ENCODE data around the gene NUMBL. TPM values are rescaled to one million over a fixed set of nuclear protein-coding genes. Genes with fewer than 3 reads are reported as not detected.
A peak's percentile ranks its signal among the peaks of the same experiment; 100 is the strongest.

The NUMBL gene
- total and polyA plus RNA-seq, 4 experiments from 2014 or later, result 0.35 to 20.2 (median 8.7) TPM

DNA sequence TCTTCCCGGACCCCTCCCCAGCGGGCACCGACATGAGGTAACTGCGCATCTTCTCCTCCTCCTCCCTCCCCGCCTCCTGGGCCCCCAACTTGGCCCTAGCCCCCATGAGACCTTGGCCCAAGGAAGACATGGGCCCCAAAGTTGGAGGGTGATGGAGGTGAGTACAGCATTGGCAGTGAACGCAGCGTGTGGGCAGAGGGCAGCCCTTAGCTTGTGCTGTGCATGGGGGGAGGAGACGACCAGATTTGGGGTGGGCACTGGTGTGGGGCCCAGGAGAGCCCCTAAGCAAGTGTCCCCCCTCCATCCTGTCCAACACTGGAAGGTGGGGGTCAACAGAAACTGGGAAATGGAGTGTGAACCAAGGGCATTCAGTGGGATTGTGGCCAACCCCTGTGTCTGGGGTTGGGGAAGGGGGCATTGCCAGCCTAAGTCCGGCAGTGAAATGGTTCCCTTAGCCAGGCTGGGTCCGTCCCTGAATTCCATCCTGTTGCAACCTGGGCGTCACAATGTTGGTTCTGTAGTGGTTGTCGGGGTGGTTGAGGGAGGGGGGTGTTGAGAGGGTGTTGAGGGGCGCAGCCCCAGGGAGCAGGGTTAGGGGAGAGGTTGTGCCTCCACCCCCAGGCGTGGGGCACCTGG, 23.5 kb downstream of the NUMBL start:
- Mint-ChIP-seq H3K27me3 (no peaks in the 10 kb centered on the region), H3K36me3 (peaks cover 23 to 30% of the 10 kb centered on the region in 2 donors), H3K4me3 (no peak overlapping the region), H3K27ac (peak overlapping the region in 4 of 7 donors; percentile 24 to 73 (median 54)), H3K9me3 (peaks cover 0 to 5% (median 0%) of the 10 kb centered on the region in 8 donors), H3K4me1 (peaks cover 4 to 14% (median 6%) of the 10 kb centered on the region in 4 donors)
- intact Hi-C loops (cut with micrococcal nuclease), result no loop called here
- Histone ChIP-seq H3K9me3 (ENCODE audit: control insufficient read depth in 1 of 2, low read length in 2 of 2) (no peaks in the 10 kb centered on the region), H3K27ac (ENCODE audit: low read depth, low read length) (no peak overlapping the region), H3K4me3 (ENCODE audit: low read length in 2 of 2) (no peak overlapping the region), H3K36me3 (ENCODE audit: insufficient read depth, low read length) (peaks cover 3% of the 10 kb centered on the region), H3K27me3 (ENCODE audit: insufficient read depth, low read length) (no peaks in the 10 kb centered on the region), H3K4me1 (ENCODE audit: insufficient read depth, low read length) (peaks cover 16% of the 10 kb centered on the region)
- POLR2A ChIA-PET (ENCODE audit: partially characterized antibody), result no interaction called here
- no peak for DNase-seq
- CTCF ChIA-PET (ENCODE audit: partially characterized antibody), result no interaction called here

DNA sequence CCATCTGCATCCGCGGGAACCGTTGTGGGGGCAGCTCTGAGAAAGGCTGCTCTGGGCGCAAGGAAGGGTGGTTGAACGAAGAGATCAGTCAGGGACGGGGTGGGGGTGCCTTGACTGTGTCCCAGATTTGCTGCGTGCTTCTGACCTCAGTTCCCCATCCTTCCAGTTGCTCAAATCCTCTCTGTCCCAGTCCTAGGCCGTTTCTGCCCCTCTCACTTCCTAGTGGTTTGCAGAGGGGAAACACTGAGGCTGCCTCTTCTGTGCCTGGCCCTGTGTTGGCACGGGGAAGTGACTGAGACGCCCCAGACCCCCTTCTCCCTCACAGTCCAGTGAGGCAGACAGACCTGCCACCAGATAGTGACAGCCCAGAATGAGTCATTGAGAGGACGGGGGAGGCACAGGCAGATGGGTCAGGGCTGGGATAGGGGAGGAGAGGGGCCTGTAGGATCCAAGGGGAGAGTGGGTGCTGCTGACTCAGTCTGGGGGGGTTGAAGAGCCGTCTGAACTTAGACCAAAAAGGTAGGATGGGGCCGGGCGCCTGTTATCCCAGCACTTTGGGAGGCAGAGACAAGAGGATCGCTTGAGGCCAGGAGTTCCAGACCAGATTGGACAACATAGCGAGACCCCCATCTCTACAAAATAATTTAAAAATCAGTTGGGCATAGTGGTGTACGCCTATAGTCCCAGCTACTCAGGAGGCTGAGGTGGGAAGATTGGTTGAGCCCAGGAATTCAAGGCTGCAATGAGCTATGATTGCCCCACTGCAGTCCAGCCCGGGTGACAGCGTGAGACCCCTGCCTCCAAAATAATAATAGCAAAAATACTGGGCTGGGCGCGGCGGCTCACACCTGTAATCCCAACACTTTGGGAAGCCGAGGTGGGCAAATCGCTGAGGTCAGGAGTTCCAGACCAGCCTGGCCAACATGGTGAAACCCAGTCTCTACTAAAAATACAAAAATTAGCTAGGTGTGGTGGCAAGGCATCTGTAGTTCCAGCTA, 26.5 kb downstream of the NUMBL start:
- Histone ChIP-seq H3K4me3 (ENCODE audit: low read length in 2 of 2) (peak overlapping the region; percentile 52 to 75), H3K9me3 (ENCODE audit: control insufficient read depth in 1 of 2, low read length in 2 of 2) (no peaks in the 10 kb centered on the region), H3K4me1 (ENCODE audit: insufficient read depth, low read length) (peaks cover 16% of the 10 kb centered on the region), H3K27ac (ENCODE audit: low read depth, low read length) (peak overlapping the region; percentile 49), H3K27me3 (ENCODE audit: insufficient read depth, low read length) (no peaks in the 10 kb centered on the region), H3K36me3 (ENCODE audit: insufficient read depth, low read length) (no peaks in the 10 kb centered on the region)
- Mint-ChIP-seq H3K27ac (peak overlapping the region; percentile 74 to 95 (median 90)), H3K9me3 (peaks cover 0 to under 1% (median 0%) of the 10 kb centered on the region in 8 donors), H3K36me3 (peaks cover 3 to 11% of the 10 kb centered on the region in 2 donors), H3K4me1 (peaks cover 4 to 14% (median 6%) of the 10 kb centered on the region in 4 donors), H3K4me3 (peak overlapping the region; percentile 81 to 90 (median 86)), H3K27me3 (no peaks in the 10 kb centered on the region)
- POLR2A ChIA-PET (ENCODE audit: partially characterized antibody), result interaction anchor here (0.6 to 3.0 kb wide), 32 partner anchors 20 to 775 kb away, joined by 3 to 34 read pairs (median 4); partner anchors contain the start of genes ACTMAP, COQ8B, DMAC2 and EGLN2
- DNase-seq, result peak in 2 of 5 donors; percentile 3 to 48
- intact Hi-C loops (cut with micrococcal nuclease), result loop anchor here (1.0 to 5.0 kb wide), 7 partner anchors 52 to 645 kb away; partner anchors contain the start of genes COQ8B, HNRNPUL1, RAB4B and SNRPA
- CTCF ChIA-PET (ENCODE audit: partially characterized antibody), result interaction anchor here (0.7 to 6.9 kb wide), 21 partner anchors 10 to 484 kb away, joined by 3 to 89 read pairs (median 6); partner anchors contain the start of genes ACTMAP, COQ8B, EGLN2 and ITPKC

DNA sequence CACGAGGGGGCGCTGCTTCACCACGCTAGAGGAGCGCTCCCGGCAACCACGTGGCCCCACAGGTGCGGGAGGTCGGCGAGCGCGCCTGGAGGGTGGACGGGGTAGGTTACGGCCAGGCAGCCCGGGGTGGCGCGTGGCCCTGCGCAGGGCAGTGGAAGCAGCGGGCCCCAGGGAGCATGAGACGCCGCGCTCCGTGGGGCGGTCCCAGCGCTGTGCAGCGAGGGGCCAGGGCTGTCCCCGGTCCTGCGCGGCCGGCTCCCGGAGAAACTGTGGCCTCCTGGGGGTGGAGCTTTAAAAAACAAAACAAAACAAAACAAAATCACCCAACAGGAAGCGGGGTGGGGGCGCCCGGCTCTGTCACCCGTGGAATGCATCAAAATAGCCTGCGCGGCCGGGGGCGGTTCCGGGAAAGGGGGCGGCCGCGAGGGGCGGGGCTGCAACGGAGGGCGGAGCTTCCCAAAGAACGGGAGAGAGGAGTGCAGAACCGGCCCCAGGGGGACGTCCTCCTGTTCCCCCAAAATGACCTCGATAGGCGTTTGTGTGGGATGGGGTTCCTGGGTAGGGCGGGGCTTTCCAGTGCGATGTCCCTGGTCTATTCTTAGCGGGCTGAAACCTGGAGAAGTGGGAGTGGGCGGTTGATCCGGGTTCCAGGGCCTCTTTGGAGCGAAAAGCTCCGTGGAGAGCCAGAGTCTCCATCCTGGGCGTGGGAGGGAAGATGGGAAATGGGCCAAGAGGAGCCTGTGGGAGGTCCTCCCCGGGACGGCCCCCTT, 27.3 kb downstream of the NUMBL start:
- Histone ChIP-seq H3K4me1 (ENCODE audit: insufficient read depth, low read length) (peaks cover 16% of the 10 kb centered on the region), H3K27ac (ENCODE audit: low read depth, low read length) (peak overlapping the region; percentile 49), H3K27me3 (ENCODE audit: insufficient read depth, low read length) (no peaks in the 10 kb centered on the region), H3K4me3 (ENCODE audit: low read length in 2 of 2) (peak overlapping the region; percentile 52 to 75), H3K9me3 (ENCODE audit: control insufficient read depth in 1 of 2, low read length in 2 of 2) (no peaks in the 10 kb centered on the region), H3K36me3 (ENCODE audit: insufficient read depth, low read length) (no peaks in the 10 kb centered on the region)
- Mint-ChIP-seq H3K4me3 (peak overlapping the region; percentile 82 to 90 (median 86)), H3K9me3 (no peaks in the 10 kb centered on the region), H3K27ac (peak overlapping the region; percentile 74 to 95 (median 90)), H3K27me3 (no peaks in the 10 kb centered on the region), H3K4me1 (peaks cover 4 to 14% (median 6%) of the 10 kb centered on the region in 4 donors), H3K36me3 (peaks cover 0 to 2% of the 10 kb centered on the region in 2 donors)
- ChIA-PET POLR2A (ENCODE audit: partially characterized antibody) (interaction anchor here (0.6 to 3.0 kb wide), 36 partner anchors 21 to 776 kb away, joined by 3 to 34 read pairs (median 4); partner anchors contain the start of genes ACTMAP, COQ8B, DMAC2 and EGLN2), CTCF (ENCODE audit: partially characterized antibody) (interaction anchor here (0.7 to 6.9 kb wide), 20 partner anchors 11 to 485 kb away, joined by 3 to 89 read pairs (median 6); partner anchors contain the start of genes ACTMAP, COQ8B, EGLN2 and ITPKC)
- DNase-seq, result peak; percentile 87 to 94 (median 91)
- intact Hi-C loops (cut with micrococcal nuclease), result loop anchor here (1.0 to 5.0 kb wide), 9 partner anchors 53 to 646 kb away; partner anchors contain the start of genes COQ8B, HNRNPUL1, RAB4B and SNRPA

DNA sequence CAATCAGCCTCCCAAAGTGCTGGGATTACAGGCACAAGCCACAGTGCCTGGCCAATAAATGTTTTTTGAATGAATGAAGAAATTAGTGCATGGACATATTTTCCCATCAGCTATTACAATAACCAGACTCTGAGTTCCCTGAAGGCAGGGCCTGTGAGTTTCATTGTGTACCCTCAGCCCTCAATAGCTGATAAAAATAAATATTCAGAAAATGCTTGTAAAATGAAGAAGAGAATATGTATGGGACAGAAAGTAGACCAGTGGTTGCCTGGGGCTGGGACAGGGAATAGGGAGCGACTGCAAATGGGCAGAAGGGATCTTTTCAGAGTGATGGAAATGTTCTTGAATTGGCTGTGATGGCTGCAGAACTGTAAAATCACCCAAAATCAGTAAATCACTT, 28.8 kb downstream of the NUMBL start:
- Mint-ChIP-seq H3K4me3 (peak overlapping the region in 2 of 8 donors; percentile 6 to 36), H3K9me3 (no peaks in the 10 kb centered on the region), H3K4me1 (peaks cover 4 to 14% (median 6%) of the 10 kb centered on the region in 4 donors), H3K27me3 (no peaks in the 10 kb centered on the region), H3K36me3 (no peaks in the 10 kb centered on the region), H3K27ac (peak overlapping the region in 3 of 7 donors; percentile 13 to 70 (median 47))
- Histone ChIP-seq H3K27me3 (ENCODE audit: insufficient read depth, low read length) (no peaks in the 10 kb centered on the region), H3K4me3 (ENCODE audit: low read length in 2 of 2) (no peak overlapping the region), H3K4me1 (ENCODE audit: insufficient read depth, low read length) (peaks cover 13% of the 10 kb centered on the region), H3K36me3 (ENCODE audit: insufficient read depth, low read length) (no peaks in the 10 kb centered on the region), H3K9me3 (ENCODE audit: control insufficient read depth in 1 of 2, low read length in 2 of 2) (no peaks in the 10 kb centered on the region), H3K27ac (ENCODE audit: low read depth, low read length) (no peak overlapping the region)
- ChIA-PET CTCF (ENCODE audit: partially characterized antibody) (interaction anchor here (0.9 to 6.9 kb wide), 11 partner anchors 26 to 647 kb away, joined by 3 to 89 read pairs (median 4); no protein-coding TSS in a partner anchor), POLR2A (ENCODE audit: partially characterized antibody) (interaction anchor here (0.6 to 2.9 kb wide), 5 partner anchors 18 to 483 kb away, joined by 3 to 34 read pairs (median 4); no protein-coding TSS in a partner anchor)
- intact Hi-C loops (cut with micrococcal nuclease), result loop anchor here (1.0 to 5.0 kb wide), 5 partner anchors 145 to 647 kb away; partner anchors contain the start of gene HNRNPUL1
- no peak for DNase-seq

DNA sequence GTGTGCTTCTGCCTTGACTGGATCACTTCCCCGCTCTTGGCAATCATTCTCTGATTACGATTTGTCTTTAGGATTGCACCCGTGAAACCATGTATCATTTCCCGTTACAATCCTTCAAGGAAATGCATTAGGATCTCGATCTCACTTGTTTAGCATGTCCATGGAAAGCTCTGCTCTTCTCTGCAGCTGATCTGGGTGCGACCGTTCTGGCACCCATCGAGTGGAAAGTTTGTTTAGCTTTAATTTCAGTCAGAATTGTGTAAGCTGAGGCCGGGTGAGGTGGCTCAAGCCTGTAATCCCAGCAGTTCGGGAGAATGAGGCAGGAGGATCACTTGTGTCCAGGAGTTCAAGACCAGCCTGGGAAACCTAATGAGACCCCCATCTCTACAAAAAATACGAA, 30.9 kb downstream of the NUMBL start:
- Mint-ChIP-seq H3K4me3 (no peak overlapping the region), H3K9me3 (no peaks in the 10 kb centered on the region), H3K27me3 (no peaks in the 10 kb centered on the region), H3K27ac (peak overlapping the region in 1 of 7 donors; percentile 25), H3K36me3 (no peaks in the 10 kb centered on the region), H3K4me1 (peaks cover 4 to 14% (median 6%) of the 10 kb centered on the region in 4 donors)
- POLR2A ChIA-PET (ENCODE audit: partially characterized antibody), result no interaction called here
- H3K27me3 ChIP-seq (ENCODE audit: insufficient read depth, low read length), result no peaks in the 10 kb centered on the region
- no peaks in the 10 kb centered on the region for H3K9me3 ChIP-seq (ENCODE audit: control insufficient read depth in 1 of 2, low read length in 2 of 2)
- intact Hi-C loops (cut with micrococcal nuclease), result no loop called here
- no peak for DNase-seq
- H3K36me3 ChIP-seq (ENCODE audit: insufficient read depth, low read length), result no peaks in the 10 kb centered on the region
- H3K4me3 ChIP-seq (ENCODE audit: low read length in 2 of 2), result no peak overlapping the region
- CTCF ChIA-PET (ENCODE audit: partially characterized antibody), result interaction anchor here (4.7 to 6.9 kb wide), 2 partner anchors 147 to 160 kb away, joined by 38 to 89 read pairs; no protein-coding TSS in a partner anchor
- peaks cover 12% of the 10 kb centered on the region for H3K4me1 ChIP-seq (ENCODE audit: insufficient read depth, low read length)
- H3K27ac ChIP-seq (ENCODE audit: low read depth, low read length), result no peak overlapping the region

DNA sequence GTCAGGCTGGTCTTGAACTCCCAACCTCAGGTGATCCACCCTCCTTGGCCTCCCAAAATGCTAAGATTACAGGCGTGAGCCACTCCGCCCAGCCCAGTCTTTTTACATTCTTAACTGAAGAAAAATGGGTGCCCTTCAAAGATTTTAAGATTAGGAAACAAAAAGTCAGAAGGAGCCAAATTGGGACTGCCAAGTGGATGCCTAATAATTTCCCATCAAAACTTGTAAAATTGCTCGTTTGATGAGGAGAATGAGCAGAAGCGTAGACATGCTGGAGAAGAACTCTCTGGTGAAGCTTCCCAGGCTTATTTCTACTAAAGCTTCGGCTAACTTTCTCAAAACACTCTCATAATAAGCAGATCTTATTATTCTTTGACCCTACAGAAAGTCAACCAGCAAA, 31.3 kb downstream of the NUMBL start:
- Mint-ChIP-seq H3K27me3 (no peaks in the 10 kb centered on the region), H3K4me1 (peaks cover 4 to 14% (median 6%) of the 10 kb centered on the region in 4 donors), H3K27ac (no peak overlapping the region), H3K36me3 (no peaks in the 10 kb centered on the region), H3K9me3 (no peaks in the 10 kb centered on the region), H3K4me3 (no peak overlapping the region)
- intact Hi-C loops (cut with micrococcal nuclease), result no loop called here
- POLR2A ChIA-PET (ENCODE audit: partially characterized antibody), result no interaction called here
- Histone ChIP-seq H3K36me3 (ENCODE audit: insufficient read depth, low read length) (no peaks in the 10 kb centered on the region), H3K27me3 (ENCODE audit: insufficient read depth, low read length) (no peaks in the 10 kb centered on the region), H3K4me3 (ENCODE audit: low read length in 2 of 2) (no peak overlapping the region), H3K9me3 (ENCODE audit: control insufficient read depth in 1 of 2, low read length in 2 of 2) (no peaks in the 10 kb centered on the region), H3K4me1 (ENCODE audit: insufficient read depth, low read length) (peaks cover 12% of the 10 kb centered on the region), H3K27ac (ENCODE audit: low read depth, low read length) (no peak overlapping the region)
- no peak for DNase-seq
- CTCF ChIA-PET (ENCODE audit: partially characterized antibody), result interaction anchor here (2.0 to 4.7 kb wide), 2 partner anchors 147 to 486 kb away, joined by 8 to 38 read pairs; no protein-coding TSS in a partner anchor
